Ectodermal cell (in vitro differentiated cells): ENCODE measurements around the gene GYPC. TPM values are rescaled to one million over a fixed set of nuclear protein-coding genes. Genes with fewer than 3 reads are reported as not detected.

Source experiments
- H3K27ac ChIP-seq: 2 replicates; pipeline ENCODE4 v1.7.0; 2013; ENCODE audit warnings: mild to moderate bottlenecking, low read depth, low read length; ENCODE audit not compliant: insufficient read depth, poor library complexity, severe bottlenecking
- H3K27me3 ChIP-seq: 2 replicates; pipeline ENCODE4 v1.7.0; 2013; ENCODE audit warnings: mild to moderate bottlenecking, low read length; ENCODE audit not compliant: insufficient read depth, control insufficient read depth, poor library complexity, severe bottlenecking
- H3K36me3 ChIP-seq: one replicate; pipeline ENCODE4 v1.7.0; 2013; ENCODE audit warnings: low read length; ENCODE audit not compliant: control insufficient read depth, insufficient read depth
- H3K4me1 ChIP-seq: one replicate; pipeline ENCODE4 v1.7.0; 2013; ENCODE audit warnings: low read length; ENCODE audit not compliant: control insufficient read depth, insufficient read depth
- H3K4me3 ChIP-seq: 2 replicates; pipeline ENCODE4 v1.7.0; 2013; ENCODE audit warnings: low read depth, low read length, control low read depth; ENCODE audit not compliant: insufficient read depth
- H3K9me3 ChIP-seq: 2 replicates; pipeline ENCODE4 v1.7.0; 2013; ENCODE audit warnings: mild to moderate bottlenecking, low read length, moderate library complexity; ENCODE audit not compliant: control insufficient read depth
- WGBS, 2 experiments: methylation state at CpG; one replicate each; pipeline ENCODE4 v1.1.7; 2013; ENCODE audit warnings: missing lambda C conversion rate in 2 of 2; 5-methylcytosine and 5-hydroxymethylcytosine counted together
- polyA plus RNA-seq, 4 experiments: library from polyadenylated mRNA; stranded (reverse); fragments of 50-300 nt; gene quantifications; one replicate each; pipeline ENCODE4 v1.2.3, GENCODE V29; 2013

The GYPC gene
- 54.9 TPM for polyA plus RNA-seq (2013, experiment 1 of 4)
- 40.8 TPM for polyA plus RNA-seq (2013, experiment 2 of 4)
- 45.2 TPM for polyA plus RNA-seq (2013, experiment 3 of 4)
- 50.6 TPM for polyA plus RNA-seq (2013, experiment 4 of 4)

DNA sequence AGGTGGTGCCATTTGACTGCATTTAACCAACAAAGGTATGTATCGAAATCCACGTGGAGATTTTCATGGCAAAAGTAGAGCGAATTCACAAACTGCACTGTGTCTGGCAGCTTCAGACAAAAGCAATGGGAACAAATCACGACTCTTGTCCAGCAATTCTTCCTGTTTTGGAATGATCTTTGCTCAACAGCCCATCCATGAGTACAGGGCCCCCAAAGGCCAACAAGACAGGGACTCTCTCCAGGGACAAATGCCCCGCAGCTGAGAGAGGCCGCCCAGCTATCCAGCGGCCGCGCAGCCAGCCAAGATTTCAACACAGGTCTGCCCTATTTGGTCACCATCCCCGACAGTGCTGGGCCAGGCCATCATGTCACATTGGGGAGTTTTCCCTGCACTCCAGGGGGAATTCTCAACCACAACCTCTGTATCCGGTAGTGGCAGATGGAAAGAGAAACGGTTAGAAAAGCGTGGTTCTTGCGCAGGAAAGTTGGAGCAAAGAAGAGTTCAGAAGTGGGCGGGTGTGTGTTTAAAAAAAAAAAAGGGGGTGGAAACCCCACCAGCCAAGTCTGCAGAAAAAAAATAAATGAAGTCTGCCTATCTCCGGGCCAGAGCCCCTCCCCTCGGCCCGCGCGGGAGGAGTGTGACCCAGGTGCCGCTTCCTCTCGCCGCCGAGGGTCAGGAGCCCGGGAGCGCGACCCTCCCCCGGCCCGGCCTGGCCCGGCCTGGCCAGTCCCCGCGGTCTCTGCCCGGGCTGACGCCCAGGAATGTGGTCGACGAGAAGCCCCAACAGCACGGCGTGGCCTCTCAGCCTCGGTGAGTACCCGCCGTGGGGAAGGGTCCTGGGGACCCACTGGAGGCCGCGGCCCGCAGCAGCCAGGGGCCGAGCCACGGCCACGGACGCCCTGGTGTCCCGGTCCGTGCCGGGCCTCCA is at the start of gene GYPC:
GYPC (plus strand) TSS at position 659 of the 931 bp plus-strand sequence; CDS start at position 765, 106 bp downstream.
- Histone ChIP-seq H3K36me3 (no peaks in the 10 kb centered on the region), H3K9me3 (no peaks in the 10 kb centered on the region), H3K27me3 (peaks cover 7% of the 10 kb centered on the region), H3K4me1 (peaks cover 39% of the 10 kb centered on the region), H3K4me3 (peak within 1 kb of the TSS; percentile 65), H3K27ac (peak within 1 kb of the TSS; percentile 77)
- 9 to 10% methylated on average over 51 of the region's 51 CpGs for whole genome bisulfite sequencing, 2 experiments

DNA sequence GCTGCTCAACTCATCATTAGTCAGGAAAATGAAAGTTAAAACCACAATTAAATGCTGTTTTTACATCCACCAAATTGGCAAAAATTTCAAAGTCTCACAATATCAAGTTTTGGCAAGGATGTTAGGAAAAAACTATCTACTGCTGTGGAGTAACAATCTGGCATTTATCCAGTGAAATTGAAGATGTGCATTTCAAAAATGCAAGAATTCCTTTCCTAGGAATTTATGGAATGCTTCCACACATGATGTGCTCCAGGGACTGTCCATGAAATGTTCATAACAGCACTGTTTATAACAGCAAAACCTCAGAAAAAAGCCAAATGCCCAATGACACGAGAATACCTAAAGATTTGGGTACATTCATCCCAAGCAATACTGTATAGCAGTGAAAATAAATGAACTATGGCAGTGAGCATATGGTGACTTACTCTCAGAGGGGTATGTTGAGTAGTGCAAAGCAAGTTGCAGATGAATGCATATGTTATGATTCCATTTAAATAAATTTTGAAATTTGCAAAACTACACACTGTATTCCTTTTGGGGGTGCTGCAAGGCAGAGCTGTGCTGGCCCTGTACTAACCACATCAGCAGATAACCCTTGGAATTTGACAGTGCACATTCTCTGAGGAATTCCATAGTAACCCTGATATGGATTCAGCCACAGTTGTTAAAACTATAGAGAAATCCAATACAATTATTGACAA is 41.3 kb upstream of the GYPC start:
- WGBS, 2 experiments = 82 to 90% methylated on average over 1 of the region's 1 CpG
- H3K9me3 ChIP-seq = no peaks in the 10 kb centered on the region

DNA sequence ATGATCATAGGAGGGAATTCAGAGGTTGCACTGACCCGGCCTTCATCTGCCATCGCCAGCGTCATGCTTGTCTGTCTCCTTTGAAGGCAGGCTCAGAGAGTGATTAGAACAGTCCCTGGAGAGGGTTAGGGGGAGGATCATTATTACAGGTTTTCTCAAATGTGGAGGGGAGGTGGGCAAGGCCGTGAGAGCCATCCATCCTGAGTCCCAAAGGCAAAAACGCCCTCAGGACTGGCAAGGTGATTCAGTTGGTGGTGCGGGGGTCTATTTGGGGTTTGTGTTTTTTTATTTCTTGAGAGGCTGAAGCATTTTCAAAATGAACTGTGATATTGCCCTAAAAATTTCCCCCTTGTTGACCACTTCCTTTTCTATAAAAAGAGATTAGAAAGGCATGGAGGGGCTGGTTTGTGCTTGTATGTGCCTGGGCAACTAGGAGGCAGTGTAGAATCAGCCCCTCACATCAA is 39.3 kb upstream of the GYPC start:
- Histone ChIP-seq H3K27me3 (no peaks in the 10 kb centered on the region), H3K4me1 (no peaks in the 10 kb centered on the region), H3K27ac (no peak overlapping the region), H3K4me3 (no peak overlapping the region), H3K9me3 (no peaks in the 10 kb centered on the region), H3K36me3 (no peaks in the 10 kb centered on the region)
- WGBS, 2 experiments = 92 to 95% methylated on average over 6 of the region's 6 CpGs

More for the DNA sequence above, 41.3 kb upstream of the GYPC start:
- no peak overlapping the region for H3K27ac ChIP-seq
- H3K27me3 ChIP-seq = no peaks in the 10 kb centered on the region
- H3K4me1 ChIP-seq = no peaks in the 10 kb centered on the region
- H3K4me3 ChIP-seq = no peak overlapping the region
- H3K36me3 ChIP-seq = no peaks in the 10 kb centered on the region

DNA sequence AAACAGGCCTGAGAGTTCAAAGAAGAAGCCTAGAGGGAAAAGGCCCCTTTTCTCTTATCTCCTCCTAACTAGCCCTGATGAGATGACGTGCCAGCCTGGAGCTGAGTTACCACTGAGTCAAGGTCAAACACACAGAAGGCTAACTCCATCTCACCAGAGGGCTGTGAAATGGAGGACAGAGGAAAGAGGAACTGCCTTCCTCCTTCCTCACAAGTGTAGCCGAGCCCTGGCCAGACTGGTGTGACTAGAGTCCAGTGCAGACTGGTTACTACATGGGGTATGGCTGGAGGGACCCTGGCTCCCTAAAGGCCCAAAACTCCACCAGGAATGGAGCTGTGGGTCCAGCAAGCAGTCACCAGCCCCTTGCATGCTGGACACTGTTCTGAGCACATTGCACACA is 35.7 kb upstream of the GYPC start:
- Histone ChIP-seq H3K9me3 (no peaks in the 10 kb centered on the region), H3K4me1 (no peaks in the 10 kb centered on the region), H3K36me3 (no peaks in the 10 kb centered on the region), H3K27ac (no peak overlapping the region), H3K27me3 (no peaks in the 10 kb centered on the region), H3K4me3 (no peak overlapping the region)
- WGBS, 2 experiments = 87 to 89% methylated on average over 2 of the region's 2 CpGs

- no peaks in the 10 kb centered on the region for H3K27me3 ChIP-seq
- no peaks in the 10 kb centered on the region for H3K4me1 ChIP-seq
- no peak overlapping the region for H3K27ac ChIP-seq
- H3K4me3 ChIP-seq = no peak overlapping the region
- H3K36me3 ChIP-seq = no peaks in the 10 kb centered on the region
- WGBS, 2 experiments = 92 to 96% methylated on average over 2 of the region's 3 CpGs
- no peaks in the 10 kb centered on the region for H3K9me3 ChIP-seq
Observed at GRCh38 chr2:126623000-126623399, 33.0 kb upstream of the GYPC start.

DNA sequence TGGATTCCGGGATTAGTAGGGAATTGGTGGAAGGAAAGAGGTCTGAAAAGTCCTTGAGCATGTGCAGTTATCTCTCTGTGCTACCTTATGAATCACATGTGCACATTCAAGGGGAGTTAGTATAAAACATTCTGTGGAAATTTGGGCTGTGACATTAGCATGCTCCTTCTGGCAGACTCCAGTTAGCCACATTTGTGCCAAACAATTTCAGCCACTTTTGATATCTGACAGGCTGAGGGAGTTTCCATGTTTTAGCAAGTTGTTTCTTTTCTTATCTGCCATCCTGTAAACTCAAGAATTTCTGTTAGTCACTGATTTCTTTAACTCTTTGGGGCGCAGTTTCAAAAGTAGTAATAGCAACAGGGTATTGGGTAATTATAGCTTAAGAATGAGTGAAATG is 28.3 kb upstream of the GYPC start:
- no peak overlapping the region for H3K27ac ChIP-seq
- no peaks in the 10 kb centered on the region for H3K9me3 ChIP-seq
- H3K4me1 ChIP-seq = no peaks in the 10 kb centered on the region
- H3K36me3 ChIP-seq = no peaks in the 10 kb centered on the region
- H3K27me3 ChIP-seq = no peaks in the 10 kb centered on the region
- 95 to 100% methylated on average over 2 of the region's 2 CpGs for WGBS, 2 experiments
- no peak overlapping the region for H3K4me3 ChIP-seq

GRCh38 chr2:126634273-126634861 is 21.6 kb upstream of the GYPC start:
- H3K27ac ChIP-seq = no peak overlapping the region
- no peak overlapping the region for H3K4me3 ChIP-seq
- no peaks in the 10 kb centered on the region for H3K9me3 ChIP-seq
- 64 to 65% methylated on average over 12 of the region's 12 CpGs for WGBS, 2 experiments
- H3K4me1 ChIP-seq = no peaks in the 10 kb centered on the region
- H3K36me3 ChIP-seq = no peaks in the 10 kb centered on the region
- no peaks in the 10 kb centered on the region for H3K27me3 ChIP-seq

GRCh38 chr2:126635281-126635680 is 20.7 kb upstream of the GYPC start:
- Histone ChIP-seq H3K36me3 (no peaks in the 10 kb centered on the region), H3K4me1 (no peaks in the 10 kb centered on the region), H3K9me3 (no peaks in the 10 kb centered on the region), H3K4me3 (no peak overlapping the region), H3K27ac (no peak overlapping the region), H3K27me3 (no peaks in the 10 kb centered on the region)
- no CpG with 5 or more reads among the region's 1 CpG for WGBS, 2 experiments

DNA sequence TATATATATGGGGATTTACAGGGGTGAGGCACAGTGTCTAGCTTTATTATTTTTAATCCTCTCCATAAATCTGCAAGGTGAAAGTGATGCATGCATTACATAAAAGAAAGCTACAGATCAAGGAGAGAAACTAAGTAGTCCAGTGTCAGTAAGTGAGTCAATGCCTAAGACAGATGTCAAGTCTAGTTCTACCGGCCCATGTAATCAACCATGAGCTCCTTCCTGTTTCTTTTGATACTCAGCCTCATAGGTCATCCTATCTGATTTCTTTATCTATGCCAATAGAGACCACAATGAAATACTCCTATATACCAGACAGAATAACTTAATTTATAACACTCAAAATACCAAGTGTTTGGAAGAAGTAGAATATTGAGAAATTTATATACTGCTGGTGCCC is 20.2 kb upstream of the GYPC start:
- Histone ChIP-seq H3K36me3 (no peaks in the 10 kb centered on the region), H3K4me1 (no peaks in the 10 kb centered on the region), H3K9me3 (no peaks in the 10 kb centered on the region), H3K4me3 (no peak overlapping the region), H3K27ac (no peak overlapping the region), H3K27me3 (no peaks in the 10 kb centered on the region)
- WGBS, 2 experiments = 89 to 100% methylated on average over 1 of the region's 1 CpG

DNA sequence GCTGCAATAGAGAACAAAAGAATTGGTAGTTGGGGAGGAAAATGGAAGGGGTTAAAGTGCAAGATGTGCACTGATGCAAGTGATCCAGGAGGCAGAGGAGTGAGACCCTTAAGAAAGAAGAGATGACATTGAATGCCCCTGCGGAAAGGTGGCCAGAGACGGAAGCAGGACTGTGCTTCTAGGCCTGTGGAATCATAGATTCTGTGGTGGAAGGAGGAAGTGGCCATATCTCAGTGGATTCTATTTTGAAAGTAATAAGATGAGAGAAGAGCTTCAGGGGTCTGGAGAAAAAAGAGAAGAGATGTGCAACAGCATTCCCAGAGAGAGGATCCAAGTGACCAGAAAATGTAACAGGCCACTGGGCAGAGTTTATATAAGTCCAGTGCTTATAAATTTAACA is 18.6 kb upstream of the GYPC start:
- Histone ChIP-seq H3K9me3 (no peaks in the 10 kb centered on the region), H3K4me1 (no peaks in the 10 kb centered on the region), H3K27ac (no peak overlapping the region), H3K36me3 (no peaks in the 10 kb centered on the region), H3K4me3 (no peak overlapping the region), H3K27me3 (no peaks in the 10 kb centered on the region)
- WGBS, 2 experiments = 98% methylated on average over 2 of the region's 2 CpGs
